Mammary microvascular endothelial cell (primary cell): ENCODE measurements around the gene GPX1. TPM values are rescaled to one million over a fixed set of nuclear protein-coding genes. Genes with fewer than 3 reads are reported as not detected.

Experiments used
- total RNA-seq: library from RNA; depleted of rRNA; stranded (reverse); fragments of >200 nt; gene quantifications from 2 replicates; pipeline ENCODE4 v1.2.3, GENCODE V29; 2015

The GPX1 gene
- total RNA-seq = 1,104 and 1,196 TPM in 2 replicates

GRCh38 chr3:49358217-49358883 is at the start of gene GPX1:
Gene GPX1, minus strand, starts transcription at chr3:49358353. Its CDS starts 75 bp downstream, at chr3:49358278.

DNA sequence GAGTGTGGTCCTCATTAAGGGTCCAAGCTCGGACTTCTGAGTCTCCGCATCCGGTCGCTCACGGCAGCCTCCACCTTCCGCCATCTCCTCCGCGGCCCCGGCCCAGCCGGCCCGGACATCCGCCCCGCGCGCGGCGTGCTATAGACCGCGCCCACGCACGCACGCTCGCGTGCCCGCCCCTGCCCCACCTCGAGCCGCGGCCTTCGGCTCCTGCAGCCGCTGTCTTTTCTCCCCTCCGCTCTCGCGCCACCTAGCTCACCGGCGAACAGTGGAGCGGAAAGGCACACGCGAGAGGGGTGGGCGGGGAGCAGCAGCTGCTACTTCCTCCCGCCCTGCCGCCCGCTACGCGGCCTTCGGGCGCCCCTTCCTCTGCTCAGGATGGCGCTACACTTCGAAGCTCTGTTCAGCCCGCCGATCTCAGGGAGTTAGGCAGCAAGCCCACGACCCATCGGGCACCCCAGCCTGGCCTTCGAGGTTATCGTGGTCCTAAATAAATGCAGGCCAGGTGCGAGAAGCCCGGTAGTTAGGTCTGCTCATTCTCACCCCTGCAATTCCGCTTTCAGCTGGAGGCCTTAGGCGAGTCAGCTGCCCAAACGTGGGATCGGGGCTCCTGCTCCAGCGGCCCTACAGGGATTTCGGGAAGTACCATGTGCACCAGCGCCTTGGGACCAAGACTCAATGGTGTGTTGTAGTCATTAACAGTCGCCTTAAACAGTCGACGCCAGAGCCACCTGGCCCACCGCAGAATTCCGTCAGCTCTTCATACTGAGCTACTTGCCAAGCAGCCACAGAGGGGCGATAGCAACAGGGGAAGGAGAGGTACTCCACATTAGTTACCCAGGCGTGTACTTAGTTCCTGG is 18.0 kb downstream of the GPX1 start, which contains the start of gene USP4:
Gene USP4 (minus strand): TSS at position 113 of the 860 bp plus-strand sequence. CDS start 29 bp downstream, at position 84.

Other genes with a start within 250 kb of the GPX1 start
- gene USP19, start 237.5 kb downstream of the GPX1 start, total RNA-seq = 29.2 and 31.3 TPM in 2 replicates
- gene LAMB2, start 225.3 kb downstream of the GPX1 start, total RNA-seq = 338 and 396 TPM in 2 replicates
- 25.3 and 31.4 TPM in 2 replicates for gene CCDC71, start 192.0 kb downstream of the GPX1 start, total RNA-seq
- 23.0 and 29.8 TPM in 2 replicates for gene KLHDC8B, start 186.8 kb downstream of the GPX1 start, total RNA-seq
- gene C3orf62, start 81.1 kb downstream of the GPX1 start, total RNA-seq = 0.80 and 6.3 TPM in 2 replicates
- gene USP4, start 18.3 kb downstream of the GPX1 start, total RNA-seq = 10.6 and 11.8 TPM in 2 replicates
- 580 and 638 TPM in 2 replicates for gene RHOA, start 53.6 kb upstream of the GPX1 start, total RNA-seq
- gene TCTA, start 54.1 kb upstream of the GPX1 start, total RNA-seq = 21.0 and 25.0 TPM in 2 replicates
- gene AMT, start 64.1 kb upstream of the GPX1 start, total RNA-seq = 0.15 and 0.53 TPM in 2 replicates
- 6.1 and 6.9 TPM in 2 replicates for gene NICN1, start 71.0 kb upstream of the GPX1 start, total RNA-seq
- gene DAG1, start 111.9 kb upstream of the GPX1 start, total RNA-seq = 94.7 and 100.0 TPM in 2 replicates
- gene BSN, start 196.1 kb upstream of the GPX1 start, total RNA-seq = 0.07 and 0.10 TPM in 2 replicates